Transverse colon (tissue), 3 donors: ENCODE measurements around the gene KCTD1.

Experiments used
- POLR2A ChIP-seq: fragments of 450-650 bp; IDR thresholded peaks from one replicate; pipeline ENCODE4 v1.6.1; 2016; ENCODE audit warnings: antibody characterized with exemption, mild to moderate bottlenecking, moderate library complexity
- TF ChIP-seq, protein P1 (sequence below), 5 experiments: fragments of 200-600 bp in 3 of 5; fragments of 450-650 bp in 2 of 5; sonication (generic) in 3 of 5; IDR thresholded peaks; 1 replicate in 2 of 5; 2 replicates in 3 of 5; pipeline ENCODE4 v1.5.1; 2016 to 2017; ENCODE audit warnings: antibody characterized with exemption in 5 of 5, inconsistent platforms in 3 of 5, mild to moderate bottlenecking in 2 of 5, moderate library complexity in 1 of 5

DNA sequence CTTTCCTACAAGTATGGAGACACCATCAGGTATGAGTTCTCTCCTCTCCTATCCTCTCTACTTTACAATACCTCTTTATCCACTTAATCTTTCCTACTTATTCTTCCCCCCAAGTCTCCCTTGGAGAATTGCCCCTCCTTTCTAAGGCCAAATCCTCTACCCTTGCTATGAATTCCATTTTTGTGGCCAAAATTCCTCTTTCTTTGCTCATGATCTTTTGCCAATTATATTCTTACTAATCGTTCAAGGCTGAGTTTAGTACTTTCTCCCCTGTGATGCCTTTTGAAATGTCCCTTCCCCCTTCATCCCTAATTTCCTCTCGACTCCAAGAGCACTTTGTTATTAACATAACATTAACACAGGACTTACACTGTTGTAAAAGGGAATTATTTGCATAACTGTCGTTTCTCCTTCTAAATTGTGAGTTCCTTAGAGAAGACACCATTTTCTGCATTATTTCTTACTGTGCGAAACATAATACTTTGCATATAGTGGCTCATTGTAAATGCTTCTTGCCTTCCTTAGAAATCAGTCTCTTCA lies 133.4 kb downstream of the KCTD1 start:
- TF ChIP-seq, protein P1, sequence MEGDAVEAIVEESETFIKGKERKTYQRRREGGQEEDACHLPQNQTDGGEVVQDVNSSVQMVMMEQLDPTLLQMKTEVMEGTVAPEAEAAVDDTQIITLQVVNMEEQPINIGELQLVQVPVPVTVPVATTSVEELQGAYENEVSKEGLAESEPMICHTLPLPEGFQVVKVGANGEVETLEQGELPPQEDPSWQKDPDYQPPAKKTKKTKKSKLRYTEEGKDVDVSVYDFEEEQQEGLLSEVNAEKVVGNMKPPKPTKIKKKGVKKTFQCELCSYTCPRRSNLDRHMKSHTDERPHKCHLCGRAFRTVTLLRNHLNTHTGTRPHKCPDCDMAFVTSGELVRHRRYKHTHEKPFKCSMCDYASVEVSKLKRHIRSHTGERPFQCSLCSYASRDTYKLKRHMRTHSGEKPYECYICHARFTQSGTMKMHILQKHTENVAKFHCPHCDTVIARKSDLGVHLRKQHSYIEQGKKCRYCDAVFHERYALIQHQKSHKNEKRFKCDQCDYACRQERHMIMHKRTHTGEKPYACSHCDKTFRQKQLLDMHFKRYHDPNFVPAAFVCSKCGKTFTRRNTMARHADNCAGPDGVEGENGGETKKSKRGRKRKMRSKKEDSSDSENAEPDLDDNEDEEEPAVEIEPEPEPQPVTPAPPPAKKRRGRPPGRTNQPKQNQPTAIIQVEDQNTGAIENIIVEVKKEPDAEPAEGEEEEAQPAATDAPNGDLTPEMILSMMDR (IDR thresholded peaks at IDR 0.05), result no peak
- no peak for TF ChIP-seq POLR2A
